Upper lobe of right lung (tissue), 1 donor: ENCODE results near the gene RIN3. TPM values are rescaled to one million over a fixed set of nuclear protein-coding genes. Genes with fewer than 3 reads are reported as not detected.

Experiments used
- ATAC-seq: fragments of 200-7000 bp; cut with Tn5 transposase; one replicate; pipeline ENCODE4 v1.9.1; 2020; ENCODE audit warnings: mild to moderate bottlenecking, moderate library complexity
- DNase-seq: peaks from one replicate; pipeline ENCODE4 v3.0.0-alpha.2; 2020
- H3K27ac ChIP-seq: fragments of 200-600 bp; one replicate; pipeline ENCODE4 v1.8.0; 2022
- H3K27me3 ChIP-seq: fragments of 200-600 bp; one replicate; pipeline ENCODE4 v1.8.0; 2022; ENCODE audit warnings: mild to moderate bottlenecking
- H3K36me3 ChIP-seq: fragments of 200-600 bp; one replicate; pipeline ENCODE4 v1.8.0; 2022
- H3K4me1 ChIP-seq: fragments of 200-600 bp; one replicate; pipeline ENCODE4 v1.8.0; 2022
- H3K4me3 ChIP-seq: fragments of 200-600 bp; one replicate; pipeline ENCODE4 v1.8.0; 2022; ENCODE audit warnings: mild to moderate bottlenecking
- H3K9me3 ChIP-seq: fragments of 200-600 bp; one replicate; pipeline ENCODE4 v1.8.0; 2022
- CTCF ChIP-seq: fragments of 200-600 bp; IDR thresholded peaks from one replicate; pipeline ENCODE4 v1.8.0; 2022; ENCODE audit warnings: antibody characterized with exemption
- intact Hi-C: fragments of 100-400 bp; cut with DNase I; formaldehyde crosslinking; loops from one replicate; pipeline ENCODE4 v1.11.0; 2022
- total RNA-seq: library from RNA; stranded (reverse); fragmentation: NEBNext Ultra II Directional; extraction: Animal tissue kit (Norgen Biotek cat#: 25700); gene quantifications from one replicate; pipeline ENCODE4 v1.2.1, GENCODE V29; 2021
- donor health status: DM: no; HTN: yes; CAD: no; lungs with severe emphysema.

Gene RIN3
- total RNA-seq, 1 donor from 2014 or later, result 56.0 TPM

DNA sequence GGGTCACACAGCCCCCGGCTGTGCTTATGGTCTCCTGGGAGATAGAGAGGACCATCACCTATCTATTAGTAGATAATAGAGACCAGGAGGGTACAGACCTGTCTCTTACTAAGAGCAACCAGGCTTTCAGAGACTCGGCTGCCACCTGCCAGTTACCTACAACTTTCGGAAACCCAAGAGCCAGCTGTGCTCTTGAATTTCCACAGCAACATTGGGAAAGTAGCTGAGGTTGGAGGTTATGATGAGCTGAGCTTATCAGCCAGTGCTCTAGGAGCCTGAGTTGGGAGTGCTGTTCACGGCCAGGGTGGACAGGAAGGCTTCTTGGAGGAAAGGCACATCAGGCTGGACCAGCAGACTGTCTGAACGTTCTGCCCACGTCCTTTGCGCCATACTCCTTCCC is 67.6 kb downstream of the RIN3 start:
- H3K36me3 ChIP-seq, result peaks cover 41% of the 10 kb centered on the region
- TF ChIP-seq CTCF, result no peak
- intact Hi-C loops, result no loop called here

DNA sequence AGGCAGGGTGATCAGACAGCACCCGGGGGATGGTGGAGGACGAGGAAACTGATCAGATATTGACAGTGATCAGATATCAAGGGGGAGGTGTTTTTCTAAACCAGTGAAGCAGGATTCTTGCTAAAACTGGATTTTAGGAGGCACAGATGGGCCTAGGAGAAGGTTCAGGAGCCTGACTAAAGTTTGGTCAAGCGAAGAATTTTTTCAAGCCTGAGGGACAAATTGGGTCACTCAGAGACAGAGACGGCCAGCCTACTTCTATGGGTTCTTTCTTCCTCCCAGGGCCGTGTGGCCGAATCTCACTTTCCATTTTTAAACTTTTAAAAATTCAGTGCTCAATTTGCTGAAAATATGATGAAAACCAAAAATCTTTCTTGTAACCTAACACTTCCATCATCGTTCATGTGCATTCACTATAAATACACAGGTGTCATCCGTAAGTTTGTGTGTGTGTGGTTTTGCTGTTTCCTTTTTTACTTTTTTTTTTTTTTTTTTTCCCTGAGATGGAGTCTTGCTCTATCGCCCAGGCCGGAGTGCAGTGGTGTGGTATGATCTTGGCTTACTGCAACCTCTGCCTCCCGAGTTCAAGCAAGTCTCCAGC is 68.5 kb downstream of the RIN3 start:
- no peak for TF ChIP-seq CTCF
- no peak overlapping the region for H3K27ac ChIP-seq
- ATAC-seq, result no peak

More for the DNA sequence above, 67.6 kb downstream of the RIN3 start:
- Histone ChIP-seq H3K4me1 (peaks cover 19% of the 10 kb centered on the region), H3K9me3 (no peaks in the 10 kb centered on the region), H3K27me3 (no peaks in the 10 kb centered on the region), H3K4me3 (no peak overlapping the region), H3K27ac (no peak overlapping the region)
- ATAC-seq (no peak), DNase-seq (no peak)

GRCh38 chr14:92582706-92583452 is 69.3 kb downstream of the RIN3 start:
- intact Hi-C loops, result no loop called here
- no peak for ATAC-seq

More for the DNA sequence above, 68.5 kb downstream of the RIN3 start:
- no peaks in the 10 kb centered on the region for H3K27me3 ChIP-seq
- H3K4me3 ChIP-seq, result no peak overlapping the region
- peaks cover 34% of the 10 kb centered on the region for H3K36me3 ChIP-seq
- DNase-seq, result no peak
- H3K9me3 ChIP-seq, result no peaks in the 10 kb centered on the region
- intact Hi-C loops, result no loop called here
- peaks cover 27% of the 10 kb centered on the region for H3K4me1 ChIP-seq

DNA sequence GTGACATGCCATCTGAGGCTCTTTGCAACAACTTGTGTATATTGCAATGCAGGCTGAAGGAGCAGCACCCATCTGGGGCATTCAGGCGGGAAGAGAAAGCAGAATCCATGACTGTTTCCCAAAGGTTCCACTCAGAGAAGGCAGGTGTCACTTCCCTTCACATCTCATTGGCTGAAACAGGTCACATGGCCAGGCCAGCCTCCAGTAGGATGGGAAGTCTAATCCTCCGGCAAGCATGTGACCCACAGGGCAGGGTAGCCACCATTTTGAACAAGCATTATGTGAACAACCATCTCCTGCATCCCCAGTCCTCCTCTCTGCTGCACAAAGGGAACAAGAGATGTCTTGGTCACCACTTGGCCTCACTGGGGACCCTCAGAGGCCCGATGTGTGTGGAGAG is 70.6 kb downstream of the RIN3 start:
- Histone ChIP-seq H3K27ac (no peak overlapping the region), H3K27me3 (no peaks in the 10 kb centered on the region), H3K4me1 (peaks cover 35% of the 10 kb centered on the region), H3K9me3 (no peaks in the 10 kb centered on the region), H3K36me3 (peaks cover 19% of the 10 kb centered on the region), H3K4me3 (no peak overlapping the region)
- DNase-seq (no peak), ATAC-seq (no peak)
- no peak for TF ChIP-seq CTCF
- intact Hi-C loops, result no loop called here

More at GRCh38 chr14:92582706-92583452, 69.3 kb downstream of the RIN3 start:
- no peak for TF ChIP-seq CTCF
- Histone ChIP-seq H3K9me3 (no peaks in the 10 kb centered on the region), H3K27me3 (no peaks in the 10 kb centered on the region), H3K4me1 (peaks cover 35% of the 10 kb centered on the region), H3K4me3 (no peak overlapping the region), H3K36me3 (peaks cover 26% of the 10 kb centered on the region), H3K27ac (no peak overlapping the region)
- DNase-seq, result no peak

DNA sequence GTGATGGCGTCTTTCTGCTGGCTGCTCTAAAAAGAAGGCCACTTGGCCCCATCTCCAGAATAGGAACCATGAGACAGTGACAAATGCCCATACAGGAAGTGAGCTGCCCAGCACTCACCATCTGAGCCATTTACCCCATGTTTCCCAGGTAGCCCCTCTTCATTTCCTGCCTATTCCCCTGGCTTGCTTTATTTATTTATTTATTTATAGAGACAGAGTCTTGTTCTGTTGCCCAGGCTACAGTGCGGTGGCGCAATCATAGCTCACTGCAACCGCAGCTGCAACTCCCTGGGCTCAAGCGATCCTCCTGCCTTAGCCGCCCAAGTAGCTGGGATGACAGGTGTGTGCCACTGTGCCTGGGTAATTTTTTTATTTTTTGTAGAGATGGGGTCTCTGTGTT is 71.2 kb downstream of the RIN3 start:
- Histone ChIP-seq H3K4me1 (peaks cover 35% of the 10 kb centered on the region), H3K27me3 (no peaks in the 10 kb centered on the region), H3K4me3 (no peak overlapping the region), H3K9me3 (no peaks in the 10 kb centered on the region), H3K36me3 (peaks cover 13% of the 10 kb centered on the region), H3K27ac (no peak overlapping the region)
- intact Hi-C loops, result no loop called here
- ATAC-seq (no peak), DNase-seq (peak; percentile 73)
- TF ChIP-seq CTCF, result no peak
